GM19193 (cell line): ENCODE data around the gene CDCA7L.

ENCODE experiments used
- POLR2A ChIP-seq: IDR thresholded peaks from 4 replicates; pipeline ENCODE4 v1.6.1; 2011; ENCODE audit not compliant: insufficient read depth, insufficient read length; ENCODE audit errors: extremely low read depth

CDCA7L gene

GRCh38 chr7:21953781-21954180 lies 8.1 kb upstream of the CDCA7L start:
- TF ChIP-seq POLR2A, result no peak

DNA sequence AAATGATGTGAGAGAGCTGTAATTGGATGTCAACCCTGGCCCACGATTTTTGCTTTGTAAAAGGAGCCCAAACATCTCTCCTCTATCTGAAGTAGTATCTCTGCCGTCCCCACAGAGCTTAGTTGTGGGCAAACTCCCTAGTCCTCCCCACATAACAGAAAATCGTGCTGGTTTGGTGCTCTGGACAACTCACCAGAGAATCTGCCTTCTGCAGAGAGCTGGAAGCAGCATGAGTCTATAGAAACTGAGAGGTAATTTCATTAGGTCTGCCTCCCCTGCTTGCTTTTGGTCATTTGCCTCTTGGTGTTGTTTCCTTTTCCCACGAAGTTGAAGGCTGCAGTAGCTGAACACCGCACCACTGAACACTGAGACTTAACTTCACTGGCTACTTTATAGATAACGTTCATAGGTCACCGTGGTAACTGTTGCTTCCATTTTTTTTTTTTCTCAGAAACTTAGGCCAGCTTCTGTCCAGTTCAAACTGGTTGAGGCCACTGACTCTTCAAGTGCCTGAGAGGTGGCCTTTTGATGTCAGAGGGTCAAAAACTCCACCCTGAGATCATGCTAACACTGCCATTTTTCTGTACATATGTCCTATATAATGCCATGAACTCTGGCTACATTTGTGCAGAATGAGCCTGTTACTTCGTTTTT lies 3.3 kb upstream of the CDCA7L start:
- TF ChIP-seq POLR2A, result no peak

- no peak for TF ChIP-seq POLR2A
Observed at GRCh38 chr7:21948364-21948763, 2.7 kb upstream of the CDCA7L start.

DNA sequence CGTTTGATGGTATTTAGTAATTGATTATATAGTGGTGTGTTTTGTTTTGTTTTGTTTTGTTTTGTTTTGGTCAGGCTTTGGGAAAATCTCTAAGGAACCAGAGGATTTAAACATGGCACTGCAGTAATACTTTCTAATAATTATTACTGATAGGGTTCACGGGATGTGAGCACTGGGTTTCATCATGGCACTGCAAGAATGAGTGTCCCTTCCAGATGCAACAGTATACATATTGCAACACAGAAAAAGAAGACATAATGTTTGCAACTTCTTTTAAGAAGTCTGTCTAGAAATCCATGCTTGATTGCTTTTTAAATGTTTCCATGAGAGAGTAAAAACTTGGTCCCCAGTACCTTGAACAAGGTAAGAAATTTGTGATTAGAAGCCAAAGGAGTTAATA lies 2.2 kb upstream of the CDCA7L start:
- TF ChIP-seq POLR2A, result no peak

DNA sequence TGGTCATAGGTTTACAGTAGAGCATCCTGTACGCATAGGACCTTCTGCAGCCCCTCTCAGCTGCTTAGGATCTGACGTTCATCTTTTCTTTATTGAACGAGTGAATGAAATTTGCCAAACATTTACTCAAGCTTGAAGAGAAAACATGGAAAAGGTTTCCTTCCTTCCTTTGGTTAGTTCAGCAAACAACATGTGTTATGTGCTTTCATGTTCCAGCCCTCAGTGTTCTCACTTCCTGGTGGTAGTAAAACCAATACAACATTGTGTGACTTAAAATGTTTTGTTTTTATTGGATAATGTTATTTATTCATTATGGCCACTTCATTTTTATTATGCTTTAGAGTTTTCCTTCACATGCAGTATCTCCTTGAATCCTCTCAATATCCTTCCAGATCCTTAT lies 1.4 kb upstream of the CDCA7L start:
- TF ChIP-seq POLR2A, result no peak

DNA sequence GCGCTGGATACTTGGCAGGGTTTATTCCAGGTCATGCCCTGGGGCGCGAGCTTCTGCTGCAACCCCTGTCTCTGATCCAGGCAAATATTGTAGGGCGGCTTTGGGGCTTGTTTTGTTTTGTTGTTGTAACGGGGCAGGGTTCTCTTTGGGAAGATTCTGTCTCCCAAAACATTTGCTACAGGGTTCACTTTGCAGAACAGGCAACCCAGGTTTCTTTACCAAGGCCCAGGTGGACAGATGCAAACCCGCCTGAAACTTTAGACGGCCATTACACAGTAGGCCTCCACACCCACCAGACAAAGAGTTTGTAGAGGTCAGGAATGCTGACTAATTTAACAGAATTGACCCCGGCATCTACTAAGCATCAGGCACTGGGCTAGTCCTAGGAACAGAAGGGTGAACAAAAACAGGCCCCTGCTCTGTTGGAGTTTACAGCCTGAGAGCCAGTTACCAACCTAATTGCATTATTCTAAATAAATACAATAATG lies 567 bp upstream of the CDCA7L start:
- TF ChIP-seq POLR2A, result no peak

DNA sequence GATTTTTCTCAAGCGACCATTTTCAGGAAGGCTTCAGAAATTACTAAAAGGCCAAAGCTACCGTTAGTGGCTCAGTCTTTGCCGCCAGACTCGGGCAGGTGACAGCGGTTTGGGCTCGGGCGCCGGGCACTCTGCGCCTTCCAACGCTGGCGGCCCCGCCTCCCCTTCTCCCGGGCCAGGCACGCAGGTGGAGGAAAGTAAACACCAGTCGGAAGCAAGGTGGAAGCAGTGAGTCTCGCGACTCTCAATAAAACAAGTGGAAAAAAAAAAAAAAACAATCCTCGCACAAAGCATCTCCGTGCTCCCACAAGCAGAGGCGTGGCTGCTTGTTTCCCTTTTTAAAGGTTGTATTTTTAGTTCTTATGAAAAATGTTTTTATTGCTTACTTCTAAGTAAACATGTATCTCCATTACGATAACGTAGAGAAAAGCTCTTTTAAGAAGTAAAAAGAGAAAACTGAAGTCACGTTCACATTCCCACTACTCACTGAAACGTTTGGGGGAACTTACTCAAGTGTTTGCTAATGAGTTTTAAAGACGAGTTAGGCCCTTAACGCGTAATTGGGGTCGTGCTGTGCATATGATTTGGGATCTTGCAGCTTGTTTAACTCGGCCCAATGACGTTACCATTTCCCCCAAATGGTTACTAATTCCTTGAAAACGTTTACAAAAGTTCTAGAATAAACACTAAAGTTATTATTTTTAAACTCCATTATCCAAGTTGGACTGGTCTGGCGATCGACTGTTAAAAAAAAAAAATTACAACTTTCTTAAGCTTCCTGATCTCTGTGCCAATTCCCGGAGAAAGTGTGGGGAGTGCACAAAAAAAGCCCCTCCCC lies 864 bp downstream of the CDCA7L start:
- no peak for TF ChIP-seq POLR2A

DNA sequence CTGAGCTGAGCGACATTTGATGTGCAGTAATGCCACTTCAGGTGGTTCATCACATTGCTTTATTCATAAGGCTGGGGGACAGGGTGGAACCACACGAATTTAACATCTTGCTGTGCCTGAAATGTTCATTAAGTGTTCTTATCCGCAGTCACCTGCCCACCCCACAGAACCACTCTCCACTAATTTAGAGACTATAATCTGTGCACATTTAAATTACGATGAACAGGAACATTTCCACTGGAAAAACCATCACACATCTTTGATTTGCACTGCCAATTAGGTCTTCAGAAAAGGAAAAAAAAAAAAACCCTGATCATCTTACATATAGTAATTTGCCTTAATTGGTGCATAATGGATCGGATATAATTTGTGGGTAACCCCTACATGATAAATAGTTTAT lies 2.3 kb downstream of the CDCA7L start:
- no peak for TF ChIP-seq POLR2A

DNA sequence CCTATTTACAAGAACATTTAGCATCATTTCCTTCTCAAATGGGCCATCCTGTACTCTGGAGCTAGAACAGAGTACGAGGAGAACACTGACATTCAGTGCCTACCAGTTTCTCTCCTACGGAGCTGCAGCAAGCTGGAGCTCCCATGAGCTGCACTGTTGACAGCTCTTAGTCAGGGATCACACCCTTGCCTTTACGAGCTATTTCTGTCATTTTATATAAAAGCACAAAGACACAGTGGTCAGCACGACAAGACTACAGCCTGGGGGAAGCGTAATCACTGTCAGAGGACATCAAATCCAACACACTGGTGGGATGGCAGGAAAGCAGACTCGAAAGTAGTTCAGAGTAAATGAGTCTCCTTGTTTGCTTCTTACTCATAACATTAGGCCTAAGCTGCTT lies 2.7 kb downstream of the CDCA7L start:
- TF ChIP-seq POLR2A, result no peak

DNA sequence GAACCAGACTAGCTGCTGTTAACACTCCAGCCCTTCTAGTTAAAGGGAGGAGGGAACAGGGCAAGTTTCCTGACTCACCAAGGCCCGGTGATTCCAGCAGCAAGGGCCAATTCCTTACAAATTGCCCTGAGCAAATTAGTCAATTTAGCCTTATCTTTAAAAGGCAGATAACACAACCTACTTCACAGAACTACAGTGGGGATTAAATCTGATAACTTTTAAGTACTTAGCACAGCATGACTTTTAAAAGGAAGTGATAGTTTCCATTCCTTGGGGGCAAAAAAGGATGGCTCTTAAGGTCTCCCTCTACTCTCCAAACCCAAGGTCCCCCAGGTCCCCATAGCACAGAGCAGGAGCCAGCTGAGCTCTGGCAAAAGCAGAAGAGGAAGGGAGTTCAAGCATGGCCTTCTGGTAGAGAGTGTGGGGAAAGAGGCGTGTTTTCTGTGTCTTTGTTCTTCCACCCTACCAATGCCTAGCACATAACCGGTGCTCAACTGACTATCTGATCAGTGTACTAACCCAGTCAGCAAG lies 4.0 kb downstream of the CDCA7L start:
- TF ChIP-seq POLR2A, result no peak

- TF ChIP-seq POLR2A, result no peak
Observed at GRCh38 chr7:21939858-21940372, 5.8 kb downstream of the CDCA7L start.

DNA sequence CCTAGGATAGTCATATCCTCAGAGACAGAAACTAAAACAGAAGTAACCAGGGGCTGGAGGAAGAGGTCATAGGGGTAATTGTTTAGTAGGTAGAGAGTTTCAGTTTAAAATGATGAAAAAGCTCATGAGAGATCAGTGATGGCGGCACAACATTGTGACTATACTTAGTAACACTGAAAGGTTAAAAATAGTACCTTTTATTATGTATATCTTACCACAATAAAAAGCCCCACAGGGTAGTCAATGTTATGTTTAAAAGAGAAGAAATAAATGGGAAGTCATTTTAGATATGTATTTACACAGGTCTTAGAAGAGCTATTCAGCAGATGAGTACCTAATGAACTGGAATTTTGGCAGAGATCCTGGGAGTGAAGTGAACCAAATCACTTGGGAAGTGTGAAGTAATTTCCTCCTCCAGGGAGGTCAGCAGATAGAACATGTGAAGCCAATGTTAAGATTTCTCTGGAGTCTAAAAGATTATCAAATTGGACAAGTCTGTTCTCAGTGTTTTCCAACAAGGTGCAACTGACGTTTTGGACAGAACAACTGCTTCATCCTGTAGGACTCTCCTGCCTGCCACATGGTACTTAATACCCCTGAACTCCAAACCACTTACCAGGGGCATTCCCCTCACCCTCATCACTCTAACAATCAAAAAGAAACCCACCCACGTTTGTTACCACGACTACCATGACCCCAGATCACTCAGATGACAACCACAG lies 6.4 kb downstream of the CDCA7L start:
- TF ChIP-seq POLR2A, result no peak

- no peak for TF ChIP-seq POLR2A
Observed at GRCh38 chr7:21938463-21938862, 7.2 kb downstream of the CDCA7L start.

DNA sequence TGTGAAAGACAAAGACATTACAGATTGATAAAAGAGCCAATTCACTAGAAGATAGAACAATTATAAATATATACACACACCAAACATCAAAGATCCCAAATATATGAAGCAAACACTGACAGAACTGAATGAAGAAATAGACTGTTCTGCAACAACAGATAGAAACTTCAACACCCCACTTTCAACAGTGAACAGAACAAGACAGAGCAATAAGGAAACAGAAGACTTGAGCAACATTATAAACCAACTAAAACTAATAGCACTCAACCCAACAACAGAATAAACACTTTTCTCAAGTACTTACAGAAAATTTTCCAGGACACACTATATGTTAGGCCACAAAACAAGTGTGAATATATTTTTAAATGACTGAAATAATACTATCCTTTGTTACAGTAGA lies 10.9 kb downstream of the CDCA7L start:
- no peak for TF ChIP-seq POLR2A

DNA sequence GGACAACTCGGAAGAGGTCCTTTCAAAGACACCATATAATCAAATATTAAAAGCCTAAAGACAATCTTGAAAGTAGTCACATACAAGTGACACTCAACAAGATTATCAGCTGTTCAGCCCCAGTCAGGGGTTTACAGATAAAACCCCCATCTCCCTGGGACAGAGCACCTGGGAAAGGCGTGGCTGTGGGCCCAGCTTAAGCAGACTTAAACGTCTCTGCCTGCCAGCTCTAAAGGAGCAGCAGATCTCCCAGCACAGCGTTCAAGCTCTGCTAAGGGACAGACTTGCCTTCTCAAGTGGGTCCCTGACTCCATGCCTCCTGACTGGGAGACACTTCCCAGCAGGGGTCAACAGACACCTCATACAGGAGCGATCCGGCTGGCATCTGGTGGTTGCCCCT lies 18.0 kb downstream of the CDCA7L start:
- TF ChIP-seq POLR2A, result no peak
